ENCODE data around the gene PMM2. TPM values are rescaled to one million over a fixed set of nuclear protein-coding genes. Genes with fewer than 3 reads are reported as not detected.

The PMM2 gene
- total RNA-seq, 3 donors from 2014 or later: 46.4 to 77.9 (median 74.9) TPM

DNA sequence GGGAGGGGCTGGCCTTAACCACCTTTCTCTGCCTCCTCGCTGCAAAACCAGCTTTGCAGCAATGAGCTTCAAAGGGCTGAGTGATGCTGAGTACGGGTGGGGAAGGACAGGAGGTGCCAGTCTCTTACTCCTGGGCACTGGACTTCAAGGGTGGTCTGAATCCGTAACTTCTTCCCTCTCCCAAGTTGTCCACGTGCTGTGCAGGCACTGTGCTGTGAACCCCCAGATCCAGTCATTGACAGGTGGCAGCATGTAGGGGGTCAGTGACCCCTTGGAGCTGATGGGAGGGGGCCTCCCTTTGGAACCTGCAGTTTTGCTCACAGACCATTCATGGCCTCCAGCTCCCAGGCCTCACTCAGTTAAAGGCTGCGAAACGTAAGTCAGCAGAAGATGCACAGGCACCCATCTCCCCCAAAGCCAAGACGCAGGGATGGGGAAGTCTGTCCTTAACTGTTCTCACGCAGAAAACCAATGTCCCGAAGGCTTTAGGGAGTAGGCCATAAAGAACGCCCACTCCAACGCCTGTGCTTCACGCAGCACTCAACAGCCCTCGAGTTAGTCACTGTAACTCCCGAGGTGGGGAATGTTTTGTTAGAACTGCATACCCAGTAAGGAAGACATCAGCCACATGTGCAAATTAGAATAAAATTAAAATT, 92.4 kb downstream of the PMM2 start:
- intact Hi-C loops (cut with DNase I, micrococcal nuclease): loop anchor here (5.0 to 10.0 kb wide), 3 partner anchors 52 to 235 kb away; no protein-coding TSS in a partner anchor
- no peaks in the 10 kb centered on the region for H3K9me3 ChIP-seq
- TF ChIP-seq, protein P1, sequence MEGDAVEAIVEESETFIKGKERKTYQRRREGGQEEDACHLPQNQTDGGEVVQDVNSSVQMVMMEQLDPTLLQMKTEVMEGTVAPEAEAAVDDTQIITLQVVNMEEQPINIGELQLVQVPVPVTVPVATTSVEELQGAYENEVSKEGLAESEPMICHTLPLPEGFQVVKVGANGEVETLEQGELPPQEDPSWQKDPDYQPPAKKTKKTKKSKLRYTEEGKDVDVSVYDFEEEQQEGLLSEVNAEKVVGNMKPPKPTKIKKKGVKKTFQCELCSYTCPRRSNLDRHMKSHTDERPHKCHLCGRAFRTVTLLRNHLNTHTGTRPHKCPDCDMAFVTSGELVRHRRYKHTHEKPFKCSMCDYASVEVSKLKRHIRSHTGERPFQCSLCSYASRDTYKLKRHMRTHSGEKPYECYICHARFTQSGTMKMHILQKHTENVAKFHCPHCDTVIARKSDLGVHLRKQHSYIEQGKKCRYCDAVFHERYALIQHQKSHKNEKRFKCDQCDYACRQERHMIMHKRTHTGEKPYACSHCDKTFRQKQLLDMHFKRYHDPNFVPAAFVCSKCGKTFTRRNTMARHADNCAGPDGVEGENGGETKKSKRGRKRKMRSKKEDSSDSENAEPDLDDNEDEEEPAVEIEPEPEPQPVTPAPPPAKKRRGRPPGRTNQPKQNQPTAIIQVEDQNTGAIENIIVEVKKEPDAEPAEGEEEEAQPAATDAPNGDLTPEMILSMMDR (IDR thresholded peaks at IDR 0.05): no peak
- H3K4me1 ChIP-seq (ENCODE audit: low read depth): peaks cover 10% of the 10 kb centered on the region
- DNase-seq (peak in 2 of 3 donors; percentile 23 to 34), ATAC-seq (no peak)
- peaks cover 12% of the 10 kb centered on the region for H3K36me3 ChIP-seq (ENCODE audit: low read depth)
- H3K4me3 ChIP-seq: no peak overlapping the region

DNA sequence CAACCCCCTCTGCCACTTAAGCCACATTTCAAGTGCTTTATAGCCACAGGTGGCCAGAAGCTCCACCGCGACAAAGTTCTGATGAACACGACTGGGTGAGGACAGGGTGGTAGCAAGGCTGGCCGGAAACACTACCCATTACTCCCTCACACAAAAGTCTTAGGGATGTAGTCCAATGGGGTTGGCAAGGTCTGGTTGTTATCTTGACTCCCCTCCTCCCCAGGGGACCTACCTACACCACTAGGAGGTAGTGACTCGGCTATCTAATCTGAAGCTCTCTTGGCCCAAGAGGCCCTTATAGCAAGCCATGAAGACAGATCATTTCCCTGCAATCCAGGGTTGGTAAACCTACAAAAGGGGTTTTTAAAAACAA, 92.9 kb downstream of the PMM2 start:
- H3K9me3 ChIP-seq: no peaks in the 10 kb centered on the region
- DNase-seq: no peak
- TF ChIP-seq, protein P1 (IDR thresholded peaks at IDR 0.05): no peak
- H3K4me1 ChIP-seq (ENCODE audit: low read depth): peaks cover 8% of the 10 kb centered on the region
- H3K36me3 ChIP-seq (ENCODE audit: low read depth): peaks cover 17% of the 10 kb centered on the region
- intact Hi-C loops (cut with DNase I, micrococcal nuclease): no loop called here
- ATAC-seq: no peak
- H3K4me3 ChIP-seq: no peak overlapping the region

DNA sequence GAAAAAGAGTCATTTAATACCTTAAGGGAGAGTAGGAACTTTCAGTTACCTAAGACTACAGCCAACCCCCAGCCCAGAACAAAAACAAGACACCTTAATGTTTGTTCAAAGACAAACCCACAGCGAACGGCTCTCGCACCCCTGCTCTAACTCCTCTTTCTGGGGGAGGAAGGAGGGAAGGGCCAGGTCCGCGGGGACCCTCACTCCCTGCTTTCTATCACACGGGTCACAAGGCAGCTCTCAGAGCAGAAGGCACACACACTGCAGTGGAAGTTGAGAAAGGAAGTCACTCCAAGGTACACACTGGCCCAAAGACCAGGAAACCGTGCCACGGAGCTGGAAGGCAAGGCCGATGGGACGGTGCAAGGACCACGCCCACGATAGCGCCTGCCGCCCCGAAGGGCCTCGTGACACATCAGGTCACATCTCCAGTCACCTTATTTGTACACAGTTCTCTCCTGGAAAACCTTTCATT, 94.5 kb downstream of the PMM2 start:
- Histone ChIP-seq H3K36me3 (ENCODE audit: low read depth) (peaks cover 19% of the 10 kb centered on the region), H3K4me1 (ENCODE audit: low read depth) (no peaks in the 10 kb centered on the region), H3K9me3 (no peaks in the 10 kb centered on the region), H3K4me3 (no peak overlapping the region)
- intact Hi-C loops (cut with DNase I, micrococcal nuclease): no loop called here
- ATAC-seq (peak; percentile 24), DNase-seq (peak in 1 of 3 donors; percentile 40)
- TF ChIP-seq, protein P1 (IDR thresholded peaks at IDR 0.05): no peak

DNA sequence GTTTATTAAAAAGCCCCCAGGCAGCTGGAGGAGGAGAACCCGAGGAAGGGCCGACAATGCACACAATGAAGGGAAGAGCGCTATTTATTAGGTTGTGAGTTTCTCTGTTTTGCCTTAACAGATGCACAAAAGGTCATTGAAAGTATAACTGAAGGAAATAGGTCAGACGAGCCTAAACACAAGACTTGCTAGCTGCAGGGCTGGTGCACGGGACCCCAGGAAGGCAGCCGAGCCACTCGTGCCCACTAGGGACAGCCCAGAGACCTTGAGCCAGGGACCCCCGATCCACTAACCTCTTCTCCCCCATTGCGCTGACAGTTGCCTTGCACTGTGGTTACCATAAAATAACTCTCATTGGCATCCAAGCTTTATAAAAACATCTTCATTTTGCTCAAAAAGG, 95.8 kb downstream of the PMM2 start:
- intact Hi-C loops (cut with DNase I, micrococcal nuclease): no loop called here
- no peak for ATAC-seq
- no peak overlapping the region for H3K4me3 ChIP-seq
- no peaks in the 10 kb centered on the region for H3K4me1 ChIP-seq (ENCODE audit: low read depth)
- H3K9me3 ChIP-seq: no peaks in the 10 kb centered on the region
- TF ChIP-seq, protein P1 (IDR thresholded peaks at IDR 0.05): no peak
- peaks cover 19% of the 10 kb centered on the region for H3K36me3 ChIP-seq (ENCODE audit: low read depth)
- DNase-seq: peak in 1 of 3 donors; percentile 17

DNA sequence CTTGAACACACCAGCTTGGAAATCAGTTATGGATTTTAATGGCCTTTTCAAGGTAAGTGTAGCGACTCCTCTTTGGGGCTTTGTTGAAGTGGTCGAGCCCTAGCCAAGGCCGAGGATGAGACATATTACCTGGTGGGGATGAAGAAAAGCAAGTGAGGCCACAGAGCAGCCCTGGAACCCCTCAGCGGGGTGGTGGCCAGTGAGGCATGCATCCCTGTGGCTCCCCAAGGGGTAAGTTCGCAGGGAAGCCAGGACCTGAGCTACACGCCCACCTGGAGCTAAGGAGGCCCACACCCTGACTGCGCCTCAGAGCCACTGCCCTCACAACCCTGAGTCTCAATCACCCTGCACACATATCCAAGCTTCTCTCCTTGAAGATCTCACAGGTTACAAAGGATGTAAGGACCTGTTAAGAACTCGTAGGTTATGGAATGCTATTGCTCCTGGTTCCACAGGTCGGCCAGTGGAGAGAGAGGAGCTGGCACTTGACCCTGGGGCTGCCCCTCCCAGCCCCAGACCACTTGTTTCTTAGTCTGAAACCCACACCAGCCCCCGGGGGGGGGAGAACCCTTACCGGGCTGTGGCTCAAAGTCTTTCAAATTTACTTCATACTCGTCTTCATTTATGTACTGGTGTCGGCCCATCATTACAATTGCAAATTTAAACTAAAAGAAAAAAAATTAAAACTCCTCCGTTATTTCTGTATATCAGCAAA, 96.5 kb downstream of the PMM2 start:
- DNase-seq (no peak), ATAC-seq (no peak)
- H3K4me1 ChIP-seq (ENCODE audit: low read depth): no peaks in the 10 kb centered on the region
- H3K36me3 ChIP-seq (ENCODE audit: low read depth): peaks cover 19% of the 10 kb centered on the region
- H3K9me3 ChIP-seq: no peaks in the 10 kb centered on the region
- H3K4me3 ChIP-seq: no peak overlapping the region
- TF ChIP-seq, protein P1 (IDR thresholded peaks at IDR 0.05): no peak
- intact Hi-C loops (cut with DNase I, micrococcal nuclease): no loop called here
